HepG2 (cell line): ENCODE data around the gene ZBTB7C. TPM values are rescaled to one million over a fixed set of nuclear protein-coding genes. Genes with fewer than 3 reads are reported as not detected.

Source experiments
- ATAC-seq: fragments of 200-7000 bp; cut with Tn5 transposase; 3 replicates; pipeline ENCODE4 v1.9.1; 2020; ENCODE audit warnings: mild to moderate bottlenecking, moderate library complexity
- BruUV-seq: library from RNA; stranded (reverse); fragments of 400-500 nt; replicated peaks from 2 replicates; lab custom pipeline; 2021; lab: Mats Ljungman, UMichigan
- CTCF ChIA-PET: fragments of 300-600 bp; formaldehyde crosslinking; extraction: SDS; loops from one replicate; lab custom pipeline; 2021; ENCODE audit warnings: low total read pairs, inconsistent platforms, low intra/inter-chr PET ratio; lab: Yijun Ruan, JAX
- POLR2A ChIA-PET: fragments of 350-600 bp; sonication (Branson Sonifier 250); formaldehyde crosslinking; loops from one replicate; lab custom pipeline; 2020; ENCODE audit warnings: antibody characterized with exemption, inconsistent platforms; lab: Yijun Ruan, JAX
- DNase-seq: peaks from one replicate; pipeline ENCODE4 v3.0.0-alpha.2; 2015; ENCODE audit warnings: low spot score
- FAIRE-seq: peaks from 3 replicates; lab custom pipeline; 2011; peaks lifted over from hg19 to GRCh38; lab: Jason Lieb, UNC
- H2AFZ ChIP-seq: one replicate; pipeline ENCODE4 v1.6.1; 2011; ENCODE audit warnings: low read length, inconsistent platforms
- H3K27ac ChIP-seq: fragments of 300-600 bp; 3 replicates; pipeline ENCODE4 v1.8.0; 2011; ENCODE audit warnings: mixed run types, mild to moderate bottlenecking, mixed read lengths, low read length, inconsistent platforms; ENCODE audit not compliant: insufficient read depth; ENCODE audit errors: extremely low read length
- H3K27me3 ChIP-seq, 2 experiments: fragments of 200-600 bp in 1 of 2; 2 replicates in 1 of 2; 3 replicates in 1 of 2; pipeline versions ENCODE4 v1.6.0 to v1.8.0; 2011; ENCODE audit warnings: low read length in 2 of 2, mild to moderate bottlenecking in 2 of 2, moderate library complexity in 2 of 2, inconsistent platforms in 1 of 2; ENCODE audit not compliant: insufficient read depth in 2 of 2, control insufficient read depth in 1 of 2
- H3K36me3 ChIP-seq, 2 experiments: fragments of 200-600 bp in 1 of 2; replicated peaks in 1 of 2; 2 replicates in 1 of 2; 3 replicates in 1 of 2; pipeline versions ENCODE4 v1.5.1 to v1.8.0; 2011; ENCODE audit warnings: low read length in 2 of 2, inconsistent platforms in 1 of 2; ENCODE audit not compliant: insufficient read depth in 2 of 2, control insufficient read depth in 1 of 2
- H3K4me1 ChIP-seq: 2 replicates; pipeline ENCODE4 v1.5.1; 2012; ENCODE audit warnings: low read length, inconsistent platforms; ENCODE audit not compliant: insufficient read depth
- H3K4me2 ChIP-seq: 2 replicates; pipeline ENCODE4 v1.6.0; 2011; ENCODE audit warnings: low read depth, low read length, inconsistent platforms
- H3K4me3 ChIP-seq, 3 experiments: fragments of 200-600 bp in 1 of 3; sonication (generic), shearing (Covaris generic) in 1 of 3; replicated peaks in 1 of 3; 2 replicates each; pipeline ENCODE4 v1.5.1; 2011 to 2016; ENCODE audit warnings: low read length in 3 of 3, inconsistent platforms in 2 of 3, low read depth in 2 of 3, mild to moderate bottlenecking in 2 of 3, control low read depth in 1 of 3, mixed read lengths in 1 of 3; ENCODE audit not compliant: insufficient read depth in 1 of 3
- H3K79me2 ChIP-seq: one replicate; pipeline ENCODE4 v1.6.1; 2011; ENCODE audit warnings: low read length, inconsistent platforms; ENCODE audit not compliant: insufficient read depth
- H3K9ac ChIP-seq: 2 replicates; pipeline ENCODE4 v1.6.0; 2011; ENCODE audit warnings: mild to moderate bottlenecking, low read depth, low read length, inconsistent platforms; ENCODE audit not compliant: insufficient read depth
- H3K9me3 ChIP-seq: 2 replicates; pipeline ENCODE4 v1.5.1; 2012; ENCODE audit warnings: mild to moderate bottlenecking, low read length
- H4K20me1 ChIP-seq: 2 replicates; pipeline ENCODE4 v1.6.0; 2011; ENCODE audit warnings: inconsistent platforms, mild to moderate bottlenecking, low read length, moderate library complexity; ENCODE audit not compliant: insufficient read depth
- ETV6 ChIP-seq: sonication (generic); formaldehyde crosslinking; conservative IDR thresholded peaks from 2 replicates; pipeline ENCODE4 v1.4.0; 2020; ENCODE audit warnings: missing genetic modification reagents
- GMEB2 ChIP-seq: IDR thresholded peaks from 2 replicates; pipeline ENCODE4 v1.6.1; 2016; ENCODE audit warnings: missing biosample characterization, missing genetic modification reagents, low read depth
- HOXA5 ChIP-seq: sonication (generic); formaldehyde crosslinking; IDR thresholded peaks from 2 replicates; pipeline ENCODE4 v1.4.0; 2020; ENCODE audit warnings: missing genetic modification reagents
- NFAT5 ChIP-seq: sonication (generic); formaldehyde crosslinking; IDR thresholded peaks from 2 replicates; pipeline ENCODE4 v1.4.0; 2020; ENCODE audit warnings: missing genetic modification reagents
- SMYD3 ChIP-seq: sonication (generic); formaldehyde crosslinking; IDR thresholded peaks from 2 replicates; pipeline ENCODE4 v1.8.1; 2023; ENCODE audit warnings: mild to moderate bottlenecking, missing genetic modification reagents
- ZNF276 ChIP-seq: sonication (generic); formaldehyde crosslinking; IDR thresholded peaks from 2 replicates; pipeline ENCODE4 v1.4.0; 2020; ENCODE audit warnings: mild to moderate bottlenecking, low read depth, missing genetic modification reagents
- ZNF343 ChIP-seq: sonication (generic); formaldehyde crosslinking; IDR thresholded peaks from 2 replicates; pipeline ENCODE4 v1.4.0; 2020; ENCODE audit warnings: mild to moderate bottlenecking, missing genetic modification reagents
- ZNF564 ChIP-seq: sonication (generic); formaldehyde crosslinking; IDR thresholded peaks from 2 replicates; pipeline ENCODE4 v1.8.1; 2023; ENCODE audit warnings: mild to moderate bottlenecking, missing genetic modification reagents
- WGBS: methylation state at CpG from one replicate; pipeline ENCODE4 v1.1.6; 2017; ENCODE audit warnings: low lambda C conversion rate; 5-methylcytosine and 5-hydroxymethylcytosine counted together
- in situ Hi-C: cut with HindIII; loops from 2 replicates; pipeline ENCODE4 v1.10.0; 2017; ENCODE audit warnings: low pct_unique_long_range_greater_than_20kb; ENCODE audit not compliant: extremely low pct_ligation_motif_present
- intact Hi-C: fragments of 100-400 bp; cut with micrococcal nuclease; formaldehyde crosslinking; loops from one replicate; pipeline ENCODE4 v1.10.0; 2022; ENCODE audit not compliant: unreplicated experiment
- polyA plus RNA-seq, 8 experiments: library from polyadenylated mRNA; depleted of rRNA in 3 of 8; stranded (reverse) in 7 of 8; unstranded in 1 of 8; fragments of >200 nt; fragmentation: Illumina TruSeq in 4 of 8; extraction: Trizol in 4 of 8; gene quantifications; 2 replicates each; pipeline versions ENCODE4 v1.2.1 to v1.2.3, GENCODE V29; 2011 to 2016; ENCODE audit warnings: low read depth in 4 of 8, missing spikeins in 1 of 8, mixed read lengths in 1 of 8; ENCODE audit not compliant: insufficient read depth in 1 of 8
- total RNA-seq, 5 experiments: library from RNA; depleted of rRNA; stranded (reverse); fragments of >200 nt; fragmentation: Illumina TruSeq; extraction: Trizol; gene quantifications; 2 replicates each; pipeline ENCODE4 v1.2.3, GENCODE V29; 2016; ENCODE audit warnings: low read depth in 1 of 5
- TF ChIP-seq, protein P1 (sequence below): sonication (generic); formaldehyde crosslinking; IDR thresholded peaks from 2 replicates; pipeline ENCODE4 v1.5.1; 2020; ENCODE audit warnings: mild to moderate bottlenecking, missing genetic modification reagents, borderline replicate concordance

Gene ZBTB7C
- total and polyA plus RNA-seq, 2 of the 13 experiments (the other 11 are each of a cell fraction or from before 2014, with no cell fraction given), result 0.01 to 0.04 TPM

GRCh38 chr18:48207733-48208132 is 201.4 kb downstream of the ZBTB7C start (continued):
- no peak for TF ChIP-seq ETV6 (CRISPR knock-in tag)
- no peak for TF ChIP-seq ZNF276 (CRISPR knock-in tag)
- no peak for TF ChIP-seq HOXA5 (CRISPR knock-in tag)

DNA sequence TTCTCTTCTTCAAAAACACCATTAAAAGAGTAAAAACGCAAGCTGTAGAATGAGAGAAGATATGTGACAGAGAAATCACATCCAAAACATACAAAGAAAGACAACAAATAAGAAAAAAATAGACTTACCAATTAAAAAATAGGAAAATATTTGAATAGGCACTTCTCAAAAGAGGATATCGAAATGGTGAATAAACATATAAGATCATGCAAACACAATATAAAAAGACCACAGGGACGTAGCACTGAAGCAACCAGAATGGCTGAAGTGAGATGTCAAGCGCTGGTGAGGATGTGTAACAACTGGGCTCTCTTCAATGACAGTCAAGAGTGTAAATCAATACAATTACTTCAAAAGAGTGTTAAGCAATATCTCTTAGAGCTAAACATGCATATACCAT is 202.3 kb downstream of the ZBTB7C start:
- ATAC-seq (no peak), FAIRE-seq (no peak), DNase-seq (no peak)
- no peaks in the 10 kb centered on the region for H3K9me3 ChIP-seq
- no peaks in the 10 kb centered on the region for H3K79me2 ChIP-seq
- no TSS peak for BruUV-seq
- CTCF ChIA-PET, result no interaction called here
- intact Hi-C loops, result no loop called here
- 4% methylated on average over 4 of the region's 4 CpGs for WGBS
- no peaks in the 10 kb centered on the region for H3K36me3 ChIP-seq
- no peak overlapping the region for H3K27ac ChIP-seq
- POLR2A ChIA-PET, result no interaction called here
- H3K4me2 ChIP-seq, result no peak overlapping the region
- no peaks in the 10 kb centered on the region for H3K4me1 ChIP-seq
- in situ Hi-C loops, result no loop called here
- H4K20me1 ChIP-seq, result no peaks in the 10 kb centered on the region
- H3K4me3 ChIP-seq, result no peak overlapping the region
- no peaks in the 10 kb centered on the region for H3K27me3 ChIP-seq
- H3K9ac ChIP-seq, result no peak overlapping the region
- no peak overlapping the region for H2AFZ ChIP-seq
- TF ChIP-seq ZNF343 (CRISPR knock-in tag) (no peak), NFAT5 (no peak), ZNF564 (CRISPR knock-in tag) (no peak), SMYD3 (no peak), GMEB2 (no peak)
- TF ChIP-seq, protein P1, sequence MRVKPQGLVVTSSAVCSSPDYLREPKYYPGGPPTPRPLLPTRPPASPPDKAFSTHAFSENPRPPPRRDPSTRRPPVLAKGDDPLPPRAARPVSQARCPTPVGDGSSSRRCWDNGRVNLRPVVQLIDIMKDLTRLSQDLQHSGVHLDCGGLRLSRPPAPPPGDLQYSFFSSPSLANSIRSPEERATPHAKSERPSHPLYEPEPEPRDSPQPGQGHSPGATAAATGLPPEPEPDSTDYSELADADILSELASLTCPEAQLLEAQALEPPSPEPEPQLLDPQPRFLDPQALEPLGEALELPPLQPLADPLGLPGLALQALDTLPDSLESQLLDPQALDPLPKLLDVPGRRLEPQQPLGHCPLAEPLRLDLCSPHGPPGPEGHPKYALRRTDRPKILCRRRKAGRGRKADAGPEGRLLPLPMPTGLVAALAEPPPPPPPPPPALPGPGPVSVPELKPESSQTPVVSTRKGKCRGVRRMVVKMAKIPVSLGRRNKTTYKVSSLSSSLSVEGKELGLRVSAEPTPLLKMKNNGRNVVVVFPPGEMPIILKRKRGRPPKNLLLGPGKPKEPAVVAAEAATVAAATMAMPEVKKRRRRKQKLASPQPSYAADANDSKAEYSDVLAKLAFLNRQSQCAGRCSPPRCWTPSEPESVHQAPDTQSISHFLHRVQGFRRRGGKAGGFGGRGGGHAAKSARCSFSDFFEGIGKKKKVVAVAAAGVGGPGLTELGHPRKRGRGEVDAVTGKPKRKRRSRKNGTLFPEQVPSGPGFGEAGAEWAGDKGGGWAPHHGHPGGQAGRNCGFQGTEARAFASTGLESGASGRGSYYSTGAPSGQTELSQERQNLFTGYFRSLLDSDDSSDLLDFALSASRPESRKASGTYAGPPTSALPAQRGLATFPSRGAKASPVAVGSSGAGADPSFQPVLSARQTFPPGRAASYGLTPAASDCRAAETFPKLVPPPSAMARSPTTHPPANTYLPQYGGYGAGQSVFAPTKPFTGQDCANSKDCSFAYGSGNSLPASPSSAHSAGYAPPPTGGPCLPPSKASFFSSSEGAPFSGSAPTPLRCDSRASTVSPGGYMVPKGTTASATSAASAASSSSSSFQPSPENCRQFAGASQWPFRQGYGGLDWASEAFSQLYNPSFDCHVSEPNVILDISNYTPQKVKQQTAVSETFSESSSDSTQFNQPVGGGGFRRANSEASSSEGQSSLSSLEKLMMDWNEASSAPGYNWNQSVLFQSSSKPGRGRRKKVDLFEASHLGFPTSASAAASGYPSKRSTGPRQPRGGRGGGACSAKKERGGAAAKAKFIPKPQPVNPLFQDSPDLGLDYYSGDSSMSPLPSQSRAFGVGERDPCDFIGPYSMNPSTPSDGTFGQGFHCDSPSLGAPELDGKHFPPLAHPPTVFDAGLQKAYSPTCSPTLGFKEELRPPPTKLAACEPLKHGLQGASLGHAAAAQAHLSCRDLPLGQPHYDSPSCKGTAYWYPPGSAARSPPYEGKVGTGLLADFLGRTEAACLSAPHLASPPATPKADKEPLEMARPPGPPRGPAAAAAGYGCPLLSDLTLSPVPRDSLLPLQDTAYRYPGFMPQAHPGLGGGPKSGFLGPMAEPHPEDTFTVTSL (CRISPR knock-in tag), result no peak
